SH-SY5Y (cell line): Measurements from ENCODE around the gene STARD6.

Experiments
- GATA2 ChIP-seq: IDR thresholded peaks from 2 replicates; pipeline ENCODE4 v1.6.1; 2011; ENCODE audit warnings: mild to moderate bottlenecking, low read depth, low read length
- GATA3 ChIP-seq: IDR thresholded peaks from 2 replicates; pipeline ENCODE4 v1.6.1; 2011; ENCODE audit warnings: low read depth, mild to moderate bottlenecking, low read length, moderate library complexity

DNA sequence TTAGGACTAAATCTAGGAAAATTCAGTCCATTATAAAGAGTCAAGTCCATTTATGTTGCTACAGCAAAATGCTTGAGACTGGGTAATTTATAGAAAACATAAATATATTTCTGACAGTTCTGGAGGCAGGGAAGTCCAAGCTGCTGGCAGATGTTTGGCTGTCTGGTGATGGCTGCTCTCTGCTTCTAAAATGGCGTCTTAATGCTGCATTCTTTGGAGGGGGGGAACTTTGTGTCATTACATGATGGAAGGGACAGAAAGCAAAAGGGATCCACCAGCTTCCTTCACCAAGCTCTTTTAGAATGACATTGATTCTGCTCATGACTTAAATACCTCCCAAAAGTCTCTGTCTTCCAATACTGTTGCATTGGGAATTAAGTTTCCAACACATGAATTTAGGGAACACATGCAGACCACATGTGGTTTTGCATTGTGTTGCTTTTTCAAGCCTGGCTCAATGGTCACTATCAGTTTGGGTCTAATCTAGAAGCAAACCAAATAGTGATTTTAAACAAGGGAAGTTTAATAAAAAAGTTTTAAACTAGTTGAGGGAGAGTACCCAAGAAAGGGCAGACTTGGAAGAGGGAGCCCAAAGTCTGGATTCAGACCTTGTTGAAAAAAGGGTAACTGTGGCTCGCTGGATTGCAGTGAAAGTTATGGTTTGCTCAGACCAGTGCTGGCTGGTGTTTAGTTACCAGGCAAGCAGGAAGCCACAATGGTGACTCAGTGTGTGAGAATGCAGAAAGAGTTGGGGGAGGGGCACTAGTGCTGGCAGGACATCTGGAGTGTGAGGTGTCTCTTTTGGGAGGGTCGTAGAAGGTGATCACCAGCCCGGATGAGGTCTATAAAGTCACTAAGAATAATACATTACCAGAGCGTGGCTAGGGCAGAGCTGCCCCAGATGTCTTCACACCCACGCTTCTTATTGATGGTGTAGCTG is 30.8 kb upstream of the STARD6 start:
- TF ChIP-seq GATA2 (no peak), GATA3 (no peak)
